ENCODE results near the gene LYRM7. TPM values are rescaled to one million over a fixed set of nuclear protein-coding genes. Genes with fewer than 3 reads are reported as not detected.

The LYRM7 gene
- total RNA-seq, 1 donor from 2014 or later: 34.9 TPM

DNA sequence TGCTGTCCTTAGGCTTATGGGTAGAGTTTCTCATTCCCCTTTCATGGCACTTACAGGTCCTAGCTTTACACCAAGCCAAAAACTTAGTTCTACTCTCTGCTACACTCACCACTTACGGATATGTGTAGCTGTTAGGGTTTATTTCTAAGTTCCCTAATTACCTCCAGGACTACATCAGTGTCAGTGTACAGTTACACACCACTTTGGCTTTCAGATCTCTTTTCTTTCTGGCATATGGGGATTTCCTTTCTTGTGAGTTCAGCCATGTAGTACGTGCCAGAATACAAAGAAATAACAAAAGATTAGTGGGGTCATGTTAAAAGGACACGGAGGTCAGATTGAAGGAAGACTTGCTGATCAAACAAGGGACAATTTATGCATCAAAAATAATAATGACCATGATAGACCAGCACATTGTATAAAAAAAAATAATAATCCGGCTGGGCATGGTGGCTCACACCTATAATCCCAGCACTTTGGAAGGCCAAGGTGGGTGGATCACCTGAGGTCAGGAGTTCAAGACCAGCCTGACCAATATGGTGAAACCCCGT, 41.8 kb downstream of the LYRM7 start:
- intact Hi-C loops (cut with micrococcal nuclease): no loop called here
- no peak for ATAC-seq
- no peak for DNase-seq

DNA sequence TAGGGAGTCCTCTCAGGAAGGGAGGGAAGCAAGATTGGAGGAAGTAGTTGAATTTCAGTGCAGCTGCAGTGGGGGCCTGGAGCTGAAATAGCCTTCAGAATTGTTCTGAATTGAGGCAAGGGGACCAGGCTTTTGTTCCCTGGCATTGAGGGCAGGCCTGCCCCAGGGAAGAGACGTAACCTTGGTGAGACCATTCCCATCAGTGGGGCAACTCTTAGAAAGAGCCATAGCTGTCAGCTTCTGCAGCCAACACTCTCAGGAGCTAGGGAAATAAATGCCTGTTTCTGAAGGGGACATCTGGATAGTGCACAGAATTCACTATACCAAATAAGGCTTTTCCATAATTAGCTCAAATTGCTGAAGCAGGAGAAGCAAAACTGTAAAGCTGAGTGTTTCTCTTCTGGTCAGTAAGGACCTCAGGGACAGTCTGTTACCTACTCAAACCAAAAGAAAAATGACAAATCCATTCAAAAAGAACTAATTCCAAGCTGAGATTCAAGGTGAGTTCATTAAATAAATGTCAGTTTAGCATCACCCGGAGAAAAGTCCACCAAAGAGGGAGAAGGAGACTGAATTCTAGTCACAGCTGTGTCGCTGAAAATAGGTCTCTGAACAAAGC, 44.0 kb downstream of the LYRM7 start:
- intact Hi-C loops (cut with micrococcal nuclease): no loop called here
- ATAC-seq: no peak

DNA sequence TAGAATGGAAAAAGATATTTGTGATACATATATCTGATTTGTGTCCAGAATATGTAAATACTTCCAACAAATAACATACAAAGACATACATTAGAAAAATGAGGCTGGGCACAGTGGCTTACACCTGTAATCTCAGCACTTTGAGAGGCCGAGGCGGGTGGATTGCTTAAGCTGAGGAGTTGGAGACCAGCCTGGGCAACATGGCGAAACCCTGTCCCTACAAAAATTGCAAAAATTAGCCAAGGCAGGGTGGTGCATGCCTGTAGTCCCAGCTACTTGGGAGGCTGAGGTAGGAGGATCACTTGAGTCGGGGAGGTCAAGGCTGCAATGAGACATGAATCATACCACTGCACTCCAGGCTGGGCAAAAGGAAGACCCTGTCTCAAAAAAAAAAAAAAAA, 47.0 kb downstream of the LYRM7 start:
- no peak for DNase-seq
- ATAC-seq: no peak
- intact Hi-C loops (cut with micrococcal nuclease): no loop called here

More for the DNA sequence above, 44.0 kb downstream of the LYRM7 start:
- no peak for DNase-seq

DNA sequence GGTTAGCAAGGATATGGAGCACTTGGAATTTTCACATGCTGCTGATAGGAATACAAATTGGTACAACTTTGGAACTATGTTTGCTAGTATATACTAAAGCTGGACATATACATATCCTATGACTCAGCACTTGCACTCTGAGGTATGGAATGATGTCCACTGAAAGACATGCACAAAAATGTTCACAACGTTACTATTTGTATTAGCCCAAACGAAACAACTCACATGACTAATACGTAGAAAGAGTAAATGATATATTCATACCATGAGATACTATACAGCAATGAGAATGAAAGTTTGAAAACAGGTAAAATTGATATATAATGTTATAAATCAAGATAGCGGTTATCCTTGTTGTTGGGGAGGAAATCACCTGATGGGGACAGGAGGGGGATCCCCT, 47.6 kb downstream of the LYRM7 start:
- intact Hi-C loops (cut with micrococcal nuclease): no loop called here
- DNase-seq (no peak), ATAC-seq (no peak)

DNA sequence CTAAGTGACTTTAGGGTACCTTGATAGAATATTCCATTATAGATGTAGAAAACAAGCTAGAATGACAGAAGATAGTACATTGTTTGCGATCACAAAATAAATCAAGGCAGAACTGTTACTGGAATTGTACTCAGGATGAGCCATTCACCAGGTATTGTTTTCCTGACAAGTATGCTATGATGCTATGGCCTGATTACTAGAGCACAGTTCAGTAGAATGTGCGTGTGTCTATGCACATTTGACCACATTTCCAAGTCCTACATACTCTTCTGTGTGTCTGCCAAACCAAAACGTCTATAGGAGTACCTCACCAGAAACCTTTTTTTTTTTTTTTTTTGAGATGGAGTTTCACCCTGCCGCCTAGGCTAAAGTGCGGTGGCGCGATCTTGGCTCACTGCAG, 49.8 kb downstream of the LYRM7 start:
- intact Hi-C loops (cut with micrococcal nuclease): no loop called here
- no peak for DNase-seq
- no peak for ATAC-seq

DNA sequence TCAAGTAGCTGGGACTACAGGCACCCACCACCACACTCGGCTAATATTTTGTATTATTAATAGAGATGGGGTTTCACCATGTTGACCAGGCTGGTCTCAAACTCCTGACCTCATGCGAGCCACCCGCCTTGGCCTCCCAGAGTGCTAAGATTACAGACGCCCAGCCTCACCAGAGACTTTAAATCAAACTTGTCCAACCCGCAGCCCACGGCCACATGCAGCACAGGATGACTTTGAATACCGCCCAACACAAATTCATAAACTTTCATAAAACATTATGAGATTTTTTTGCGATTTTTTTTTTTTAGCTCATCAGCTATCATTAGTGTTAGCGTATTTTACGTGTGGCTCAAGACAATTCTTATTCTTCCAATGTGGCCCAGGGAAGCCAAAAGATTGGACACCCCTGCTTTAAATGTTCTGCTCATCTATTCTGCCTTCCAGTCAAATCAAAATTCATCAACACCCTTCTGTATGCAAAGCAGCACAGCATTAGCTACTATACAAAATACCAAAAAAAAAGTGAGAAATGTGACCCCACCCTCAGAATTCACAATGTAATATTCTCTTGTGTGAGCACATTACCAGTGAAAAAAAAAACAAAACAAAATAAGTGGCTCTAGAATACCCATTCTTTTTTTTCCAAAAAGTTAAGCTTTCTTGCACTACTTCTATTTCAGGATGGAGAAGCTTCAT, 50.4 kb downstream of the LYRM7 start:
- DNase-seq (no peak), ATAC-seq (no peak)
- intact Hi-C loops (cut with micrococcal nuclease): no loop called here

DNA sequence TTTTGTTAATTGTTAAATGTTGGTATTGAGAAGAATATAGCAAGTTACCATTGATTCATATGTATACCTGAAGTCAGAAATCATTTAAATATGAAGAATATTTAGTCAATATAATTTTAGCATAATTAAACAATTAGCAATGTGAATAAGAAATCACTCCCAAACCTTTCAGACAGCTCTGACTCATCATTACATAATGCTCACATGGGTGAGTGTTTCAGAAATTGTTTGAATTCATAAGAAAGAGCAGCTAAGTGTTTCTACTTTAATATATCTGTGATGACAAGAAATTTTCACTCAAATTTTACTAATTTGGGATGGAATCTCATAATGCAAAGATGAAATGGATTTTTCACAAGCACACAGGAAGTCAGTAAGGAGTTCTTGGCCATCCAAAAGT, 51.1 kb downstream of the LYRM7 start:
- no peak for ATAC-seq
- DNase-seq: no peak
- intact Hi-C loops (cut with micrococcal nuclease): no loop called here

DNA sequence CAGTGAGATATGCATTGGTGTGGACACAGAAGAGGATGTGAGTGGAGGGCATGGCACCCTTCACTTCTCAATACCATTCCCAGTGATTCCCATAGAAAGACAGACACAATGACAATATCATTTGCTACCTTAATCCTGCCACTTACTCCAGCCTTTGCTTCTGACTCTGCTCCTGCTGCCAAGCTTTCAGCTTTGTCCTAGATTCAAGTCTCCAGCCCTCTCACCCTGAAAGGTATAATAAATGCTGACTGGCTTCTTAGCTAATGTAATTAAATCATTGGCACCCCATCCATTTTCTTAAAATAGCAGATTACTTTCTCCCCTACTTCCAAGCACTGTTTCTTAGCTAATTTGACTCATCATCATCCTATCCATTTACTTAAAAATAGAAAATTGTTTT, 52.0 kb downstream of the LYRM7 start:
- ATAC-seq: no peak
- no peak for DNase-seq
- intact Hi-C loops (cut with micrococcal nuclease): no loop called here

DNA sequence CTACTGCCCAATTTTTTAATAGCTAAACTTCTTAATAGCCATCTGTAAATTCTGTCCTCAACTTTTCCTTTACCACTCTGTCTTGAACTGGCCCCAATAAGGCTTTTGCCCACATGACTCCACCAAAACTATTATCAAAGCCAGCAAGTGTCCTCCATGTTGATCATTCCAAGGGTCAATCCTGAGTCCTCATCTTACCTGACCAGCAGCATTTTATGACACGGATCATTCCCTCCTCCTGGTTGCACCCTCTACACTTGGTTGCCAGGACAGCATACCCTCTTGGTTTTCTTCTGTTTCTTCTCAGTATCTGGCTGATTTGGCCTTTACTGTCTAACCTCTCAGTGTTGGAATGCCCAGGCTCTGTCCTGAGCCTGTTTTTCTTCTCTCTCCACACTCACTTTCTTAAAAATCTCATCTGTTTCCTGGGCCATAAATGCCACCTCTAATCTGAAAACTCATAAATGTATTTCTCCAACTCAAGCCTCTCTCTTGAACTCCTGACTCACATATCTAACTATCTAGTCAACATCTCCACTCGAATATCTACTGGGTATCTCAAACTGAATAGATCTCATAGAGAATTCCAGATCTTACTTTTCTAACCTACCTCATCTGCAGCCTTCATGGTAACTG, 53.1 kb downstream of the LYRM7 start:
- no peak for ATAC-seq
- intact Hi-C loops (cut with micrococcal nuclease): no loop called here
- no peak for DNase-seq

DNA sequence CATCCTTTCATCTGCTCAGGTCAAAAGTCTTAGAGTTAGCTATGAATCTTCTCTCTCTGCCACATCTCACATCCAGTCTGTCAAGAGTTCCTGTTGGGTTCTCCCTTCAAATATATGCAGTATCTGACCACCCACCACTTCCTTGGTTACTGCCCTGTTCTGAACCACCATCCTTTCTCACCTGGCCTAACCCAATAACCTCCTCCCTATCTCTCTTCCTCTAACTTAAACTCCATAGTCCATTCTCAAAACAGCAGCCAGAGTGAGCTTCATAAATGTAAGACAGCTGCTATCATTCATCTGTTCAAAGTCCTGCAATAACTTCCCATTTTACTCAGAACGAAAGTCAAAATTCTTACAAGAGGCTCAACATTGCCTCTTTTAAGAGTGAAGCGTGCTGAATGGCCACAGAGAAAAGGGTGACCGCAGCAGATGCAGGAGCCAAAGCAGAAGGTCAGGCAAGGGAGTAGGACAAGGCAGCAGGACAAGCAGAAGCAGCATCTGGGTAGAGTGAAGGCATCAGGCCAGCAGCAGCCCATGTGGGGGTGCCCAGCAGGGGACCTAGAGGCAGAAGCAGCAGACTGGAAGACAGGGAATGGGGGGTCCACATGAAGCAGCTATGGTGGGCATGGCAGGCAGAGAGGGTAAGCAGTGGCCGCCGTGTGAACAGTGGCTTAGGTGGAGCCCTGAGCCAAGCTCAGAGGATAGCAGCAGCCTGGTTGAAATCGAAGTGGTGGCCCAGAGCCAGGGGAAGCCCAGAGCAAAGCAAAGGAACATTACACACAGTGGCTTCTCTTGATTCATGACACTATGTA, 53.9 kb downstream of the LYRM7 start:
- intact Hi-C loops (cut with micrococcal nuclease): no loop called here
- ATAC-seq: peak; percentile 82
- DNase-seq: peak; percentile 47

DNA sequence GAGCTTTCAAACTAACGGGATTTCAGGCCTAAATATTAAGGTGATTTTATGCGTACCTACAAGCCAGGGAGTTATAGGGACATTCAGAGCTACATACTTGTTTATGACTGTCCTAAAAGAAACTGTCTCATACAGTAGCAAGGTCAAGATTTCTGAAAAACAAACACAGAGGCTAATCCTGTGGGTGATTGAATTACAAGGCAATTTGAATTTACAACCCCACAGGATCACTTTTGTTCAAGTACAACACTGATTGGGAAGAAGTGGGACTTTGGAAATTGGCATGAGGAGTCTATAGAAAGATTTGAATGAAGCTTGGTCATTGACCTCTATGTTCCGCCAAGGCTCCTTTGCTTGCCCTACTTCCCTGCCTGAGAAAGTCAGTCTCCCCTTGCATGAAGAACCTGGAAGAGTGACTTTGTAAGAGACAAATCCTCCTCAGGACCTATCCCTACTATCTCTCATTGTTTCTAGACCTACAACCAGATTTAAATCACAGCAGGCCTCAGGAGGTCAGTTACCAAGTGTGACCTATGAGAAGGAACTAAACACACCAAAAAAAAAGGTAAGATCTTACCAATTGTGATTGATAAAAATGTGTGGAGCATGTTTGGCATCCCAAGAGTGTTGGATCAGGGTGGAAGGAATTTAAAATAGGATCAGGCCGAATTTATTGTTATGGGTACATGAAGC, 54.7 kb downstream of the LYRM7 start:
- DNase-seq (no peak), ATAC-seq (no peak)
- intact Hi-C loops (cut with micrococcal nuclease): no loop called here

DNA sequence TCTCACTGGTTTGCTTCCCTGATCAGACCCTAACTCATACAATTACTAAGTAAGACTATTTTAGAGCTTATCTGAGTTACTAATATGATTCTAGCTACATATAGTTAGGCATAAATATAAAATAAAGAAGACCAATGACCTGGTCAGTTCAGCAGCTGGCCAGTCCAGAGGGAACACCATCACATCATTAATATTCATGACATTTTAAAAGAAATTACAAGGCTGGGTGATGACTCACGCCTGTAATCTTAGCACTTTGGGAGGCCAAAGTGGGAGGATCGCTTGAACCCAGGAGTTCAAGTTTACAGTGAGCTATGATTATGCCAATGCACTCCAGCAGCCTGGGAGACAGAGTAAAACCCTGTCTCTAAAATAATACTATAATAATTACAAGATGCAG, 56.2 kb downstream of the LYRM7 start:
- intact Hi-C loops (cut with micrococcal nuclease): no loop called here
- DNase-seq (no peak), ATAC-seq (no peak)

DNA sequence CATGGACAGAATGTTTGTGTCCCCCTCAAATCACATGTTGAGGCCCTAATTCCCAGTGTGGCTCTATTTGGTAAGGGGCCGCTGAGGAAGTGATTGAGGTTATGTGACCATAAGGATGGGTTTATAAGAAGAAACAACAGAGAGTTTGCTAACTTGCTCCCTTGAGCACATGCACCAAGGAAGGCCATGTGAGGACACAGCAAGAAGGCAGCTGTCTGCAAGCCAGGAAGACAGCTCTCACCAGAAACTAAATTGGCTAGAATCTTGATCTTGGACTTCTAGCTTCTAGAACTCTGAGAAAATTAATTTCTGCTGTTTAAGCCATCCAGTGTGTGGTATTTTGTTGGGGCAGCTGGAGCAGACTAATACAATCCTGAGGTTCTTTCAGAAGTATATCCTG, 57.9 kb downstream of the LYRM7 start:
- DNase-seq (no peak), ATAC-seq (no peak)
- intact Hi-C loops (cut with micrococcal nuclease): no loop called here

DNA sequence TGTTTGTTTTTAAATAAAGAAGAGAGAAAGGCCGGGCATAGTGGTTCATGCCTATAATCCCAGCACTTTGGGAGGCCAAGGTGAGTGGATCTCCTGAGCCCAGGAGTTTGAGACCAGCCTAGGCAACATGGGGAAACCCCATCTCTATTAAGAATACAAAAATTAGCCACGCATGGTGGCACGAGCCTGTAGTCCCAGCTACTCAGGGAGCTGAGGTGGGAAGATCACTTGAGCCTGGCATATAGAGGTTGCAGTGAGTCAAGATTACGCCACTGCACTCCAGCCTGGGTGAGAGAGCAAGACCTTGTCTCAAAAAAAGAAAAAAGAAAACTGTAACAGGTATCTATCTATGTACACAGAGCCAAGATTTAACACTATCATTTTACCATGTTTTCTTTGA, 58.9 kb downstream of the LYRM7 start:
- intact Hi-C loops (cut with micrococcal nuclease): no loop called here
- no peak for DNase-seq
- no peak for ATAC-seq

DNA sequence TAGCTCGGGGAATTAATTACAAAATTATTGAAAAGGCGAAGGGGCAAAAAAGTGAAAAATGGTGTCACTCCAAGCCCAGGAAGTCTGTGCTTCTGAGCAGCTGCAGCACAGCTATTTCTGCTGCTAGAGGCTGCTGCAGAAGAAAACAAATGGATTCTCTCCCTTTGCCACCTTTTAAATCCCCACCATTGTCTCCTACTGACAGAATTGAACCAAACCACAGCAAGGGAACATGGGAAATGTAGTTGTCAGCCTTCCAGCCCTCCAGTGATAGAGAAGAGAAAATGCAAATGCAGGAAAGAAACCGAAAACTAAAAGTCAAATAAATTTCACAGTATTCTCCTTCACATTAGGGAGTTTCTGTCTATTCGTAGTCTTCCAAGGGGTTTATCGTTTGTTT, 59.7 kb downstream of the LYRM7 start:
- intact Hi-C loops (cut with micrococcal nuclease): no loop called here
- DNase-seq: no peak
- no peak for ATAC-seq

DNA sequence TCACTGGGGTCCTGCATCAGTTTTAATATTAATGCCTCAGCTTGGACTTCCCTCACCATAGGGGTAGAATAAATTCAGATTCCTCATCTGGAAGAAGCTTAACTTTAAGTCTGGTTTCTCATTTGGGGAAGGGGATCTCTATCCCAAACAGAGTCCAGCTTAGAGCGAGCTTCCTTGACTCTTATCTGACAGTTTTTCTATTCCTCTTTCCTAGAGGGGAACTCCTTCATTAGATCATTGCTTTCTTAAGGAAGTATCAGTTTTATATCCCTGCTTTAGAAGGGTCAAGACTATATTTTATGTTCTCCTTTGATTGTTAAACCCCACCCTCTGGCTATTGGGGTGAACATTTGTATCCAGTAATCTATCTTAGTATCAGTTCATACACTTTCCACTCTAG, 68.9 kb downstream of the LYRM7 start:
- ATAC-seq: no peak
- intact Hi-C loops (cut with micrococcal nuclease): no loop called here
- DNase-seq: no peak

DNA sequence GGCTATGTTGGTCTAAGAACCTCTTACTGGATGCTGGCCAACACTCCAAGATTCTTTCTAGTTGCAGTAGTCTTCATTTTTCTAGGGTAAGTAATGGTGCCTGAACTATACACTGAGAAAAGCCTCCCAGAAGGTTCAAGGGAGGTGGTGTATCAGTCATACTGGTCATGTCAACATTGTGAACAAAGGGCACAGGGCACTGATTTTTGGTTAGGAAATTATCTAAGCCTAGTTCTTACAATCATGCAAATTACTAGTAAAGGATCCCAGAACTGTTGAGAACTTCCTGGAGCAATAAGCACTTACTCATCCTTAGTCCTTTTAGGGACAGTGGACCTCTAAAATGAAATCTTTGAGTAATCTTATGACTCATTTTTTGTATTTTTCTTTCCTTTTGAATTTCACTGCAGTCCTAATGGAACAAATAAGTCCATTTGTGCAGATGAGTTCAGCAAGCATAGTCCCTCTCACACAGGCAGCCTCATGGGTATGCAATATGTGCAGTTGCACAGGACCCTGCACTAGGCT, 72.0 kb downstream of the LYRM7 start:
- ATAC-seq (no peak), DNase-seq (no peak)
- intact Hi-C loops (cut with micrococcal nuclease): no loop called here

DNA sequence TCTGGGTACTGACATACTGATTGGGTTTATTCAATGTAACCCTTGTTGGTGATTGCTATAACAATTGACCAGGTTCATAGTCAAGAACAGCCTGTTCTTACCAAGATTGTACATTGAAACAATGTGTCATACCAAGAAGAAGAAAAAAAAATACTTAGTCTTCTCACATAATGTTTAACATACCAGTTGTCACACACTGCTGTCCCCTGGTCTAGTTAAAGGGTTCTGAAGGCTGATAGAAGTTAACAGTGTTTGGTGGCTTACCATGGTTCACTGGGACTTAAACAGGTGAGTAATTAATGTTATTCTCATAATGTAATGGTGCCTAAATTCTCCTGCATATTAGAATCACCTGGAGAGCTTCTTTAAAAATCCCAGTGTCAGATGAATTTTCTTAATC, 74.6 kb downstream of the LYRM7 start:
- no peak for ATAC-seq
- intact Hi-C loops (cut with micrococcal nuclease): no loop called here
- no peak for DNase-seq

DNA sequence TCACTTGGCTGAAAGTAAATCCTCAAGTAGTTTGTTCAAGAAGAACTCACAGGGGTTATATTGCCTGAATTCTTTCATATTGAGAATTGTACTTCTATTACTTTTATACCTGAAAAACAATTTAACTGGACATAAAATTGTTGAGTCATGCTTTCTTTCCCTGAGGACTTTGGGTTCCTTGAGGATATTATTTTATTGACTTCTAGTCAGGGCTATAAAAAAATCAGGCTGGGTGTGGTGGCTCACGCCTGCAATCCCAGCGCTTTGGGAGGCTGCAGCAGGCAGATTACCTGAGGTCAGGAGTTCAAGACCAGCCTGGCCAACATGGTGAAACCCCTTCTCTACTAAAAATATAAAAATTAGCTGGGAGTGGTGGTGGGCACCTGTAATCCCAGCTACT, 75.2 kb downstream of the LYRM7 start:
- ATAC-seq (no peak), DNase-seq (no peak)
- intact Hi-C loops (cut with micrococcal nuclease): no loop called here
